ENCODE results near the gene SIT1.

GRCh38 chr9:35604578-35605350 lies 46.0 kb downstream of the SIT1 start, which contains the start of gene TESK1:
- TF ChIP-seq CTCF (IDR thresholded peaks at IDR 0.05): no peak
- no peak for TF ChIP-seq POLR2AphosphoS5 (IDR thresholded peaks at IDR 0.05)

Measured in sigmoid colon (tissue), 4 donors.